Right ventricle myocardium superior (tissue), 1 donor: ENCODE results near the gene SMYD3. TPM values are rescaled to one million over a fixed set of nuclear protein-coding genes. Genes with fewer than 3 reads are reported as not detected.
"Not testable (repeated sequence)": the region's sequence is repeated elsewhere in the genome, so short reads cannot be mapped to it uniquely, and the experiment has no call there.

ENCODE experiments used
- ATAC-seq: fragments of 200-7000 bp; cut with Tn5 transposase; one replicate; pipeline ENCODE4 v1.9.1; 2020; ENCODE audit warnings: mild to moderate bottlenecking; ENCODE audit not compliant: poor library complexity
- DNase-seq: peaks from one replicate; pipeline ENCODE4 v3.0.0-alpha.2; 2020
- intact Hi-C: fragments of 100-400 bp; cut with DNase I; formaldehyde crosslinking; loops from one replicate; pipeline ENCODE4 v1.11.2; 2022
- total RNA-seq: library from RNA; stranded (reverse); fragmentation: NEBNext Ultra II Directional; extraction: Animal tissue kit (Norgen Biotek cat#: 25700); gene quantifications from one replicate; pipeline ENCODE4 v1.2.1, GENCODE V29; 2021
- donor health status: DM: no; HTN: yes; CAD: no; lungs with severe emphysema.

Gene SMYD3
- total RNA-seq, 1 donor from 2014 or later, result 9.4 TPM

DNA sequence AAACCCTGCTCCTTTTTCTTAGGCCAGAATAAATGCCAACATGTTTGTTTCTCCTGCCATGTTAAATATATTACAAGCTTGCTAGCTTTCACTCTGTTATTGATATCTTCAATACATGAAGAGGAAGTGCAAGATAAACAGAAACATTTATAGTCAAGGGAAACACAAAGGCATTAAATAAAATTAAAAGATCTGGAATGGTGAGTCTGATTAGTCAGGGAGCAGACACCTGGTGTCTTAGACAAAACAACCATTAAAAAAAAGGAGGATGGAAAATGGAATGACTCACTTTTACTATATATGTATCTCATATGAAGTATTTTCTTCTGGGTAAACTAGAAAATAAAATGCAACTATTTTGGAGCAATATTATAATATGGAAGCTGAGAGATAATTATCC, 123.3 kb downstream of the SMYD3 start:
- intact Hi-C loops, result no loop called here
- no peak for ATAC-seq
- DNase-seq, result no peak

DNA sequence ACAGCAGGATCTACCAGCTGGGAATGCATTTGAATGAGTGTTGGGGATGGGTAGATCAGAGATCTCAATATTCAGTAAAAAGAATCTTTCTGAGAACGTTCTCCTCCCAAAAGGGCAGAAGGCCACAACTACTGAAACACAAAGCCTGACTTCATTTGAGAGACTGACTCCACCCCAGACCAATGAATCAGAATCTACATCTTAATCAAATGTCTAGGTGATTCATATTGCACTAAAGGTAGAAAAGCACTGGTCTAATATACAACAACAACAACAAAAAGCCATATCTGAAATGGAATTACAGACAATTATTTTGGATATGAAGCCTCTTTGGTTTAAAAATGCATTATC, 123.9 kb downstream of the SMYD3 start:
- DNase-seq (no peak), ATAC-seq (no peak)
- intact Hi-C loops, result no loop called here

- DNase-seq (no peak), ATAC-seq (no peak)
- intact Hi-C loops, result no loop called here
Observed at GRCh38 chr1:246382589-246383238, 124.4 kb downstream of the SMYD3 start.

- intact Hi-C loops, result no loop called here
- DNase-seq (no peak), ATAC-seq (no peak)
Observed at GRCh38 chr1:246381452-246381851, 125.6 kb downstream of the SMYD3 start.

- ATAC-seq, result no peak
- intact Hi-C loops, result no loop called here
- no peak for DNase-seq
Observed at GRCh38 chr1:246377625-246378153, 129.4 kb downstream of the SMYD3 start.

DNA sequence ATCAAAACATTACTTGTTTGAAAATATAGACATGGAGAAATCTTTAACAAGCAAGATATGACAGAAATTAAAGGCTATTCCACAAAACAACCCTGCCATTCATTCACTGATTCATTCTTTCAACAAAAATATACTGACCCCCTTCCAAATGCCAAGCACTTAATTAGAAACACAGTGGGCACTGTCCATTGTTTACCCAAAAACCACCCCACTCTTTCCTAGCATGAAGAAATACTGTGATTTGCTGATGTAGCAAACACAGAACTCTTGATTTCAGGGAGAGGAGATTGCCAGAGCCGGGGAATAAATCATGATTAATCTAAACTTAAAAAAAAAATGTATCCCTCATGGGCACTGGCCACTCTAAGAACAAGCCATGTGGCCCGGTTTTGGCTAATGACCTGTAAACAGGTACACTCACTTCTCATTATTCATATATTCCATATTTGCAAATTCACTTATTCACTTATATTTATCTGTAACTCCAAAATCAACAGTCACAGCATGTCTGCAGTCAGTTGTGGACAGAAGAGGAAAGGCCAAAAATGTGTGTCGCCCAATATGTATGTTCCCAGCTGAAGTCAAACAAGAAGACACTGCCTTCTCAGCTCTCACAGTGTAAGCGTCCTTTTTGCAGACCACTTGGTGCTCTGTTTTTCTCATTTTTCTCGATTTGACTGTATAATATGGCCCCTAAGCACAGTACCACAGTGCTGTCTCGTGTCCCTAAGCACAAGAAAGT, 133.1 kb downstream of the SMYD3 start:
- no peak for ATAC-seq
- no peak for DNase-seq
- intact Hi-C loops, result no loop called here

DNA sequence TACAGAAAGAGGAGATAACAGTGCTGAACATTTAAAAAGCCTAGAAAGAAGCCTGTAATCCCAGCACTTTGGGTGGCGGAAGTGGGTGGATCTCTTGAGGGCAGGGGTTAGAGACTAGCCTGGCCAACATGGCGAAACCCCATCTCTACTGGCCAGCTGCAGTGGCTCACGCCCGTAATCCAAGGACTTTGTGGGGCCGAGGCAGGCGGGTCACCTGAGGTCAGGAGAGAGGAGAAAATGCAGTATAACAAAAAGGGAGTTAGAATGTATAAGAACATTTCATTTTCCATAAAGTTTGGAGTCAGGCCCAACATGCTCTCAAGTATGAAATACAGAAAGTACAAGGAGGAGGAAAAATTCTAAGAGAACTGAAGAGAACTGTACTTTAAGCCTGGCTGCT, 134.5 kb downstream of the SMYD3 start:
- ATAC-seq (no peak), DNase-seq (peak; percentile 54)
- intact Hi-C loops, result no loop called here

DNA sequence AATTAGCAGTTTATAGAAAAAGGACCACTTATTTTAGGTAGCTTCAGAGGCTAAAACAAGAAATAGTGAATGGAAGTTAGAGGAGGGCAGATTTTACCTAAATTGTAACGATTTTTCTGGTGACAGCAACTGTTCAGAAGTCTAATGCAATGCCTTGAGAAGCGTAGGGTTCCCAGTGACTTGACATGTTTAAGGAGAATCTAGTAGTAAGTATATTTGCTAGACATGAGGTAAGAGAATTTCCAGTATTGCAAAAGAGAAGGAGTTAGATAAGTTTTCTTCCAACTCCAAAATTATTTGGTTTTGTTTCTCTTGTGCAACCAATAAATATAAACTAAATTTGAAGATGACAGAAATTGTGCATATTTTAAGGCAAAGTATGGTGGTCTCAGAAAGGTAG, 140.0 kb downstream of the SMYD3 start:
- DNase-seq (no peak), ATAC-seq (no peak)
- intact Hi-C loops, result no loop called here

GRCh38 chr1:246365708-246366107, 141.4 kb downstream of the SMYD3 start:
- ATAC-seq (no peak), DNase-seq (no peak)
- intact Hi-C loops, result no loop called here

DNA sequence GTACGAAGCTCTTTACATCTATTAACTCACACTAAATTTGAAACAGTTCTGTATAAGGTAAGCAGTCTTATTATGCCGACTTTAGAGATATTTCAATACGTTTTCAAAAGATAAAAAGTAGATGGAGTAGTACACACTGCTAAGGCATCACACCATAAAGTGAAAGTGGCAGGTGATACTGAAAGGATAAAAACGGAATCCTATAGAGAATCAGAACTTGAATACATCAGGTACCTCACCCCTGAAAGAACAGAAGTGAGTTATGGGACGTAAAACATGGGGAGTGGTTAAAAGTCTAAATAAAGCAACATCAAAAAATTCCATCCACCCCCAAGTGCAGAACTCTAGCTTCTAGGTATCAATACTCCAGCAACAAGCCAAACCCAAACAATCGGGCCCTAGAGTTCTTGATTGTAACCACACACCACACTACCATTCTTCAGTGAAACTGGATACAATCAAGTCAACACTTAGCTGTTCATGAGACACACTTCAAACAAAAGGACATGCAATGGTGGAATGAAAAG, 142.6 kb downstream of the SMYD3 start:
- DNase-seq, result no peak
- ATAC-seq, result no peak
- intact Hi-C loops, result no loop called here

GRCh38 chr1:246357014-246357598, 150.0 kb downstream of the SMYD3 start:
- ATAC-seq, DNase-seq, intact Hi-C loops: not testable (repeated sequence)

GRCh38 chr1:246355411-246356230, 151.5 kb downstream of the SMYD3 start:
- intact Hi-C loops, result no loop called here
- ATAC-seq (no peak), DNase-seq (no peak)

GRCh38 chr1:246351721-246352120, 155.4 kb downstream of the SMYD3 start:
- no peak for DNase-seq
- intact Hi-C loops, result no loop called here
- no peak for ATAC-seq

DNA sequence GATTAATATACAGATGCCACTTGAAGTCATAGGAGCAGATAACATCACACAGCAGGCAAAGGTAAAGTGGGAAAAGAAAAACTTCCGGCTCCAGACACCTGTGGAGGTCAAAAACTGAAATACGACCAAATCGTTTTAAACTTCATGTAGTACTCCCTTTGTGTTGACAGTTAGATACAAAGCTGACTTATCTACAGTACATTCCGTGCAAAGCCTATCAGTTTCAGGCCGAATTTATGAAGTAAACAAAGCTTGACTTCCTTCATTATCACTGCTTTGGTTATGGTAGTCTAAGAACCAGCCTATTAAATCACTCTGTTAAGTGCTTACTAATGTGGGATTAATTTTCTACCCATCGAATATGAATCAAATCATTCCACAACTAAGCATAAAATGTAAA, 156.3 kb downstream of the SMYD3 start:
- DNase-seq (no peak), ATAC-seq (peak; percentile 74)
- intact Hi-C loops, result no loop called here

GRCh38 chr1:246343937-246344336, 163.1 kb downstream of the SMYD3 start:
- no peak for ATAC-seq
- no peak for DNase-seq
- intact Hi-C loops, result no loop called here

GRCh38 chr1:246343251-246343650, 163.8 kb downstream of the SMYD3 start:
- DNase-seq (no peak), ATAC-seq (no peak)
- intact Hi-C loops, result no loop called here

DNA sequence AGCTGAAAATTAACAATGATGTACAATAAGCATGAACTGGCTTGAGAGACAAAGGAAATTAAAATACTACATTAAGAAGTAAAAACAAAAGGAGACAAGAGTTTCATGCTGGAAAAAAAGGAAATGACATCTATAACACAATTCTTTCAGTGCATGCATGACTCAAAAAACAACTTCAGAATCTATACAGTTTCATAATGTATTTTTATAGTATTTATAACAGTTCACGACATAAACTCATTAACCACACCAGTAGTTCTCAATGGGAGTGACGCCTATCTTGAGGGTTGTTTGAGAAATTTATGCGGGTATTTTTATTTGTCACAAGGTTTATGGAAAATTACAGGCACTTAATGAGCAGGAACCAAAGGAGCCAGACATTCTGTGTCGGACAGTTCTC, 168.5 kb downstream of the SMYD3 start:
- ATAC-seq (no peak), DNase-seq (no peak)
- intact Hi-C loops, result no loop called here

GRCh38 chr1:246338098-246338497, 169.0 kb downstream of the SMYD3 start:
- no peak for DNase-seq
- ATAC-seq, result no peak
- intact Hi-C loops, result no loop called here

DNA sequence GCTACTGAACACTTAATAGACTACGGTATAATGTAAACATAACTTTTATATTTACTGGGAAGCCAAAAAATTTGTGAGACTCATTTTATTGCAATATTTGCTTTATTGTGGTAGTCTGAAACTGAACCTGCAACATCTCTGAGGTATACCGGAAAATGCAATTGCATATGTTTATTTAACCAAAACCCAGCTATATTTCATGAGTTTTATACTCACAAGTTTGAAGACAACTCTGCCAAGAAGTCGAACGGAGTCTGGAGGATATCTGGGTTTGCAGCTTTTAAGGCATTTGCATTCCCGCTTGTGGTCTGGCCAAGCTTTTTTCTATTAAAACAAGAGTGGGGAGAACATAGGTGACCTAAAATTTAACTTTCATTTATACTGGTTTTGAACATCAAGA, 171.9 kb downstream of the SMYD3 start:
- DNase-seq (no peak), ATAC-seq (no peak)
- intact Hi-C loops, result no loop called here
